ENCODE results near the gene NSFL1C.
A peak's percentile ranks its signal among the peaks of the same experiment; 100 is the strongest.

- TF ChIP-seq TCF7L2 (IDR thresholded peaks at IDR 0.05; ENCODE audit: low read depth, low read length) = no peak
- TF ChIP-seq, protein P1, sequence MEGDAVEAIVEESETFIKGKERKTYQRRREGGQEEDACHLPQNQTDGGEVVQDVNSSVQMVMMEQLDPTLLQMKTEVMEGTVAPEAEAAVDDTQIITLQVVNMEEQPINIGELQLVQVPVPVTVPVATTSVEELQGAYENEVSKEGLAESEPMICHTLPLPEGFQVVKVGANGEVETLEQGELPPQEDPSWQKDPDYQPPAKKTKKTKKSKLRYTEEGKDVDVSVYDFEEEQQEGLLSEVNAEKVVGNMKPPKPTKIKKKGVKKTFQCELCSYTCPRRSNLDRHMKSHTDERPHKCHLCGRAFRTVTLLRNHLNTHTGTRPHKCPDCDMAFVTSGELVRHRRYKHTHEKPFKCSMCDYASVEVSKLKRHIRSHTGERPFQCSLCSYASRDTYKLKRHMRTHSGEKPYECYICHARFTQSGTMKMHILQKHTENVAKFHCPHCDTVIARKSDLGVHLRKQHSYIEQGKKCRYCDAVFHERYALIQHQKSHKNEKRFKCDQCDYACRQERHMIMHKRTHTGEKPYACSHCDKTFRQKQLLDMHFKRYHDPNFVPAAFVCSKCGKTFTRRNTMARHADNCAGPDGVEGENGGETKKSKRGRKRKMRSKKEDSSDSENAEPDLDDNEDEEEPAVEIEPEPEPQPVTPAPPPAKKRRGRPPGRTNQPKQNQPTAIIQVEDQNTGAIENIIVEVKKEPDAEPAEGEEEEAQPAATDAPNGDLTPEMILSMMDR (IDR thresholded peaks at IDR 0.05) = peak; percentile 10; the same call in 1 of the 2 replicates
- TF ChIP-seq POLR2AphosphoS5 (IDR thresholded peaks at IDR 0.05; ENCODE audit: low read depth, low read length) = no peak
- TF ChIP-seq SIN3A (IDR thresholded peaks at IDR 0.05; ENCODE audit: borderline replicate concordance, insufficient read depth, low read depth, low read length) = no peak
Observed at GRCh38 chr20:1427457-1428054, 39.1 kb downstream of the NSFL1C start.

Data from Panc1 (cell line).